ENCODE measurements around the gene CASKIN2. TPM values are rescaled to one million over a fixed set of nuclear protein-coding genes. Genes with fewer than 3 reads are reported as not detected.
"Not testable (repeated sequence)": the region's sequence is repeated elsewhere in the genome, so short reads cannot be mapped to it uniquely, and the experiment has no call there.

CASKIN2 gene
- polyA plus RNA-seq, 1 donor, result 20.1 TPM

DNA sequence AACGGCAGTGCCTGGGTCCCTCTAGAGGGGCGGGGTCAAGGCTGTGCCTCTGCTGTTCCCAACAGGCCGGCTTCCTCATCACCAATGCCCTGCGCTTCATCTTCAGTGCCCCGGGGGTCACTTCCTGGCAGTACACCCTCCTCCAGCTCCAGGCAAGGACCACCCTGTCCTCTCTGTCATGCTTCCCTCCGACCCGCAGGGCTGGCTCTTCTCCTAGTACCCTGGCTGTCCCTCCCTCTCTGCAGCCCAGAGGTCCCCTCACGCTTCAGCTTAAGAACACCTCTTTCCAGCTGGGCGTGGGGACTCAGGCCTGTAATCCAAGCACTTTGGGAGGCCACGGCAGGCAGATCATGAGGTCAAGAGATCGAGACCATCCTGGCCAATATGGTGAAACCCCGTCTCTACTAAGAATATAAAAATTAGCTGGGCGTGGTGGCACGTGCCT, 25.8 kb downstream of the CASKIN2 start:
- DNase-seq (ENCODE audit: low read depth), result no peak

DNA sequence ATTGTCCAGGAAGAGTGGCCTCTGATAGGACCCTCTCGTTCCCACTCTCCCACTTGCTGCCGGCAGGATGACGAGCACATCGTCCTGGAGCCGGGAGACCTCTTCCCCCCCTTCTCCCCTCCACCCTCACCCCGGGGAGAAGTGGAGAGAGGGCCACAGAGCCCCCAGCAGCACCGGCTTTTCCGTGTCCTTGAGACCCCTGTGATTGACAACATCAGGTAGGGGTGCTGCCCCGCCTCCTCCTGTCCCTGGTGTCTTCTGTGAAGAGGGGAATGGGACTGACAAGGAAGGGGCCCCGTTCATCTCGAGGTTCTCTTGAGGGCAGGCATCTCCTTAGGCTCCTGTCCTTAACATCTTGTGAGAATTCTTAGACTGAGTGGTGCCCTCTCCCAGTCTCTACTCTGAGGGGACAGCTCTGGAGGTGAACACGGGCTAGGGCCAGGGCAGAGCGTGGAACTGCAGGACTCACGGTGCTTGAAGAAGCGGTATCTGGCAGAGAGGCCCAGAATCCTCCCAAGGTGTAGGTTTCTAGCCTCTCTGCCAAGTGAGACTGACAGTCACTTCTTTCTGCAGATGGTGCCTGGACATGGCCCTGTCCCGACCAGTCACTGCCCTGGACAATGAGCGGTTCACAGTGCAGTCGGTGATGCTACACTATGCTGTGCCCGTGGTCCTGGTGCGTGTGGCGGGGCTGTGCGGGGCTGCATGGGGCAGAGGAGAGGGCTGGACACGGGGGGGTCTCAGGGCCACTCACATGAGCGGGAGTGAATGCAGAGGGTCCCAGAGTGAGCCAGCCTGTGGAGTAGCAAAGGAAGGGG, 26.4 kb downstream of the CASKIN2 start:
- no peak for DNase-seq (ENCODE audit: low read depth)

DNA sequence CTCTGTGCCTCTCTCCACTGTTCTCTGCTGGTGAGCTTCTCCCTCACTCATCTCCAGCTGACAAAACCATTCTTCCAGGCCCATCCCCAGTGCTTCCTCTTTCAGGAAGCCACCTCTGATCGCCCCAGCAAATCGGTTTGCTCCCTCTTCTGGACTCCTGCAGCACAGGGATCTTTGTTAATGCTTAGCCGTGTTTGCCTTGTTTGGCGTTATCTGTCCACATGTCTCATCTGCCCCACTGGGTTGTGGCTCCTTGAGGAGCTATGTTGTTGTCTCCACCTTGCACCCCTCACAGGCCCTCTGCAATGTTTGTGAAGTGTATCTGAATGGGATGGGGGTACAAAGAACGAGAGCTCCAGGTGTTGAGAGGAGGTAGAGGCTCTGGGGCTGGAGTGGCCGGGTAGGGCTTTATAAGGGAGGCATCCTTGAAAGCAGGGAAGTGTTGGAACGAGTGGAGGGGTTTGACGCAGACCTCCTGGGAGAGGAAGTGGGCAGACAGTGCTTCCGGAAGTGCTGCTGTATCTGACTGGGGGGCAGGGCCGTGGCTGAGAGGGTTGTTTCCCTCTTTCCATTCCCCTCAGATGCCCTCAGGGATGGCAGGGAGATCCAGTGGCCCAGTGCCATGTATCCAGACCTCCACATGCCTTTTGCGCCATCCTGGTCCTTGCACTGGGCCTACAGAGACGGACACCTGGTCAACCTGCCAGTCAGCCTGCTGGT, 27.8 kb downstream of the CASKIN2 start:
- no peak for DNase-seq (ENCODE audit: low read depth)

- DNase-seq (ENCODE audit: low read depth), result no peak
These were observed 28.4 kb downstream of the CASKIN2 start for GRCh38 chr17:75486951-75487350.

- no peak for DNase-seq (ENCODE audit: low read depth)
These were observed 29.2 kb downstream of the CASKIN2 start for GRCh38 chr17:75486151-75486550.

- DNase-seq (ENCODE audit: low read depth), result no peak
These were observed 29.6 kb downstream of the CASKIN2 start for GRCh38 chr17:75485688-75486087.

- DNase-seq (ENCODE audit: low read depth), result no peak
These were observed 33.0 kb downstream of the CASKIN2 start for GRCh38 chr17:75482098-75482942.

- no peak for DNase-seq (ENCODE audit: low read depth)
These were observed 33.9 kb downstream of the CASKIN2 start for GRCh38 chr17:75481194-75482068.

GRCh38 chr17:75480281-75480680, 35.1 kb downstream of the CASKIN2 start:
- DNase-seq (ENCODE audit: low read depth), result no peak

- DNase-seq (ENCODE audit: low read depth), result no peak
These were observed 36.8 kb downstream of the CASKIN2 start for GRCh38 chr17:75478508-75478907.

DNA sequence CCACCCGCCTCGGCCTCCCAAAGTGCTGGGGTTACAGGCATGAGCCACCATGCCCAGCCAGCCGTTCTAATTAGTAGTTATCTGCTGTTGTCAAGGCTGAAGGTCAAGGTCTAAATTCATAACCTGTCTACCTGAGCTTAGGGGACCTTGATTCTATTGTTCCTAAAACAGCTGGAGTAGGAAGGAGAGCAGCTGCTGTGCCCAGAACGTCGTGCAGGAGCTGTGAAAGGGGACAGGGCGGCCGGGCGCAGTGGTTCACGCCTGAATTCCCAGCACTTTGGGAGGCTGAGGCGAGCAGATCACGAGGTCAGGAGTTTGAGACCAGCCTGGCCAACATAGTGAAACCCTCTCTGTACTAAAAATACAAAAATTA, 37.9 kb downstream of the CASKIN2 start:
- DNase-seq (ENCODE audit: low read depth), result not testable (repeated sequence)

DNA sequence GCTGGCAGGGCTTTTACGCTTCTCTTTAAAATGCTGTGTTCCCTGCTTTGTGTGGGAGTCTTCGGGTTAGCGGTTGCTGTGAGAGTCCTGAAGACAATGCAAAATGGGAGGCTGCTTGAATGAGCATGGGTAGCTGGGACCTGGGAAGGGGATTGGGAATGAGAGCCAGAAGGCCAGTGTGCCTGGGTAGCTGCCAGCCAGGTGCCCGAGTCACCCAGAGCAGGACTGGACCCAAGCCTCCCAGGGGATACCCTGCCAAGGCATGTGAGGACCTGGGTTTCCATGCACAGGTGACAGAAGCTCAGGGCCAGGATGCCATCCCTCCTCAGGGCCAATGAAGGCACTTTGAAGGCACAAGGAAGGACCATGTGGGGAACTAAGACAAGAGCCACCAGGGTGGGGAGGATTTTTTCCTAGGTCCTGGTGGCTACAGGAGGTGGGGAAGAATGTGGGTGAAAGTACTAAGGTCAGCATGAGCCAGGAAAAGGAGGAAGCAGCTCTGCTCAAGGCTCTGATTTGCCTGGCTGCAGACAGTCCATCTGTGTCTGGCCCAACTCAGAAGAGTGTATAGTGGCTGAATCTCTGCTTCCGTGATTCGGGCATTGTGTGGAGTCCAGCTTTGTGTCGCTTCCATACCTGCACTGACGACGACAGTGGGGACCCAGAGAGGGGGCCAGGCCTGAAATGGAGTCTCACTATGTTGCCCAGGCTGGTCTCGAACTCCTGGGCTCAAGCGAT, 38.4 kb downstream of the CASKIN2 start:
- no peak for DNase-seq (ENCODE audit: low read depth)

- DNase-seq (ENCODE audit: low read depth), result no peak
These were observed 39.1 kb downstream of the CASKIN2 start for GRCh38 chr17:75476271-75476671.

- no peak for DNase-seq (ENCODE audit: low read depth)
These were observed 39.5 kb downstream of the CASKIN2 start for GRCh38 chr17:75475851-75476250.

- no peak for DNase-seq (ENCODE audit: low read depth)
These were observed 40.0 kb downstream of the CASKIN2 start for GRCh38 chr17:75475144-75475835.

DNA sequence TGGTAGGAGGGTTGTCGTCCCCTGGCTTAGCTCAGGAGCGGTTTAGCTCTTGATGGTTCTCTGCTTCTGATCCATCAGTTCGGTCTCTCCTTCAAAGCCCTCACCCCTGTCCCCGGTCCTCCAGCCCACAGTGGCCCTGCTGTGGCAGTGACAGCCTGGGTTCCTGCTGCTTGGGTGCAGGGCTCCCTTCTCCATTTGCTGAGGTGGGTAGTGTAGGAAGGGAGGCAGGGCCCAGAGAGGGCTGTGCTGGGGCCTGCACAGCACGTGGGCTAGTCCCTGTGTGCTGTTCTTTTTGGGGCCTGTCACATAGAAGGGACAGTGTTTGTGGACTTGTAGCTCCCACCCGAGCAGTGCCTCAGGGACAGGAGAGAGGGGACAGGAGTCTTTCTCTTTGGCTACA, 40.6 kb downstream of the CASKIN2 start:
- no peak for DNase-seq (ENCODE audit: low read depth)

DNA sequence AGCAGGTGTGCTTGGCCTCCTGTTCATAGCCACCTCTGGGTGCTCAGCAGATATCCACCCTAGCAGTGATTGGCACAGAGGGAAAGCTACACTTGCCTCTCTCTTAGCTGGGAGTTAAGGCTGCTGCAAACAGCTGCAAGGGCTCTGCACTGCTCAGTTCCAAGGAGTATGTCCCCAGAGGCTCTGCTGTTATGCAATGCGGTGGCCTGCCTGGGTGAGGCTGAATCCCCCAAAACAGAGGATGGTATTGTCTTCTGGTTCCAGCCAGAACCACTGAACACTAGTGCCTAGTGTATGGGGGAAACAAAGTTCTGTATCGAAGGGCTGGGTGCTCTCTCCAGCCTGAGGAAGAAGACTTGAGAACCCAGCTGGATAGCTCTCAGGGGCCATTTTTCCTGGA, 42.1 kb downstream of the CASKIN2 start:
- no peak for DNase-seq (ENCODE audit: low read depth)

DNA sequence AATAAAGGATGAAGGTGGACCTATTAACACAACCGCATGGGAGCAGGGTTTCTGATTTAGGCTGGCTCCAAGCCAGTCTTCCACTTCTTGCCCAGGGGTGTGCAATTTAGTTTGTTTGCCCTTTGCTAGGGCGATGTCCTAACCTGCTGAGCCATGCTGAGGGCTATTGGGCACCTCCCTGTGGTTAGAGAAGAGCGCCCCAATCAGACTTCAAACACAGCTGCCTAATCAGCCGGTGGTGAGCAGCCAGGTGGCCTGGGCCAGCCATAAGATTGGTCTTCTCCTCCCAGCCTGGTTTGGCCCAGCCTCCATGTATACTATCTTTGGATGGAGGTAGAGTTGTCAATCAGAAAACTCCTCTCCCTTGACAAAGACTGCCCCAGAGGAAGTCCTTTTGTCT, 43.2 kb downstream of the CASKIN2 start:
- DNase-seq (ENCODE audit: low read depth), result no peak

DNA sequence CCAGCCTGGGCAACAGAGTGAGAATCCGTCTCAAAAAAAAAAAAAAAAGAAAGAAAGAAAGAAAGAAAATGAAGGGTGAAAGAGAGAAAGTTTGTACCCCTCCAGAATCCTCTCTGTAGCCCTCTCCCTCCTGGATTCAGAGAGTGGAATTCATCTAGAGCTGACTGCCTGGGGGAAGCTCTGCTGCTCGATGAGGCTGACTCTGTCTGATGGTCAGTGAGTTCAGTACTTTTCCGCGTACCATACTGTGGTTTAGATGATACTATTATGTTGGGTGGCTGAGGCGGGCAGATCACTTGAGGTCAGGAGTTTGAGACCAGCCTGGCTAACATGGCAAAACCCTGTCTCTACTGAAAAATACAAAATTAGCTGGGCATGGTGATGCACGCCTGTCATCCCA, 44.1 kb downstream of the CASKIN2 start:
- DNase-seq (ENCODE audit: low read depth), result no peak

Measured in forelimb muscle (tissue), 1 donor.